AG04449 (cell line): ENCODE measurements around the gene PXDN.

Experiments used
- CTCF ChIA-PET: fragments of 350-600 bp; formaldehyde crosslinking; extraction: SDS; loops from one replicate; lab custom pipeline; 2021; ENCODE audit warnings: antibody characterized with exemption; lab: Yijun Ruan, JAX
- POLR2A ChIA-PET: fragments of 400-600, 350-600 bp; formaldehyde crosslinking; extraction: SDS; loops from one replicate; lab custom pipeline; 2020; ENCODE audit warnings: antibody characterized with exemption, inconsistent platforms; lab: Yijun Ruan, JAX
- DNase-seq: peaks from one replicate; pipeline ENCODE4 v3.0.0-alpha.2; 2010; ENCODE audit warnings: low read depth, low spot score
- H3K4me3 ChIP-seq: 2 replicates; pipeline ENCODE4 v1.5.1; 2011; ENCODE audit warnings: low read depth, mild to moderate bottlenecking, control low read depth, low read length
- CTCF ChIP-seq: IDR thresholded peaks from one replicate; pipeline ENCODE4 v1.5.1; 2011; ENCODE audit warnings: mild to moderate bottlenecking, moderate library complexity, low read length, control low read depth, inconsistent platforms; ENCODE audit not compliant: insufficient read depth; ENCODE audit errors: missing control alignments

Gene PXDN

GRCh38 chr2:1631292-1632001, 112.9 kb downstream of the PXDN start:
- POLR2A ChIA-PET: no interaction called here
- no peak overlapping the region for H3K4me3 ChIP-seq
- CTCF ChIA-PET: interaction anchor here (1.0 to 4.6 kb wide), 5 partner anchors 12 to 186 kb away, joined by 3 to 14 read pairs (median 4); no protein-coding TSS in a partner anchor
- no peak for TF ChIP-seq CTCF
- no peak for DNase-seq

GRCh38 chr2:1628893-1629292, 115.4 kb downstream of the PXDN start:
- no peak for DNase-seq
- POLR2A ChIA-PET: interaction anchor here (0.6 kb wide), 1 partner anchor 119 kb away, joined by 3 read pairs; no protein-coding TSS in a partner anchor
- H3K4me3 ChIP-seq: no peak overlapping the region
- CTCF ChIA-PET: no interaction called here
- TF ChIP-seq CTCF: no peak

- ChIA-PET POLR2A (no interaction called here), CTCF (no interaction called here)
- DNase-seq: no peak
- TF ChIP-seq CTCF: no peak
- H3K4me3 ChIP-seq: no peak overlapping the region
These were observed 116.5 kb downstream of the PXDN start for GRCh38 chr2:1627628-1628381.

- POLR2A ChIA-PET: no interaction called here
- CTCF ChIA-PET: interaction anchor here (1.0 to 1.7 kb wide), 6 partner anchors 10 to 125 kb away, joined by 3 to 7 read pairs (median 4); no protein-coding TSS in a partner anchor
- H3K4me3 ChIP-seq: no peak overlapping the region
- TF ChIP-seq CTCF: no peak
- no peak for DNase-seq
These were observed 118.0 kb downstream of the PXDN start for GRCh38 chr2:1626271-1626681.

GRCh38 chr2:1625281-1626001, 118.9 kb downstream of the PXDN start:
- ChIA-PET POLR2A (interaction anchor here (0.6 kb wide), 1 partner anchor 117 kb away, joined by 3 read pairs; no protein-coding TSS in a partner anchor), CTCF (interaction anchor here (0.6 to 1.7 kb wide), 9 partner anchors 10 to 126 kb away, joined by 3 to 7 read pairs (median 3); no protein-coding TSS in a partner anchor)
- no peak for TF ChIP-seq CTCF
- no peak overlapping the region for H3K4me3 ChIP-seq
- DNase-seq: no peak
